Measurements from ENCODE around the gene CD109.
A peak's percentile ranks its signal among the peaks of the same experiment; 100 is the strongest.

Gene CD109

DNA sequence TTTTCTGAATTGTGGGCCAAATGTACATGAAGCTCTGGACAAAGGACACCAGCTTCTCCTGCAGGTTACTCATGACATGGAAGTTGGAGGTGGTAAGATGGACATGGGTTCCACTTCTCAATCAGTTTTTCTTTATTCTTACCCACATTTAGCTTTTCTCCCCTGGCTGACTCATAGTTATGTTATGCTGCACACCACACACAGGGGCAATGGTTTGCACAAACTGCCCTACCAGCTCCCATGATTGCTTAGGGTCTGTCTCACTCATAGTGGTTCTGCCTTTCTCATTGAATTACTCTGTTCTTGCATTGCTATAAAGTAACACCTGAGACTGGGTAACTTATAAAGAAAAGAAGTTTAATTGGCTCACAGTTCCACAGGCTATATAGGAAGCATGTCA lies 4.5 kb upstream of the CD109 start:
- TF ChIP-seq, protein P1, sequence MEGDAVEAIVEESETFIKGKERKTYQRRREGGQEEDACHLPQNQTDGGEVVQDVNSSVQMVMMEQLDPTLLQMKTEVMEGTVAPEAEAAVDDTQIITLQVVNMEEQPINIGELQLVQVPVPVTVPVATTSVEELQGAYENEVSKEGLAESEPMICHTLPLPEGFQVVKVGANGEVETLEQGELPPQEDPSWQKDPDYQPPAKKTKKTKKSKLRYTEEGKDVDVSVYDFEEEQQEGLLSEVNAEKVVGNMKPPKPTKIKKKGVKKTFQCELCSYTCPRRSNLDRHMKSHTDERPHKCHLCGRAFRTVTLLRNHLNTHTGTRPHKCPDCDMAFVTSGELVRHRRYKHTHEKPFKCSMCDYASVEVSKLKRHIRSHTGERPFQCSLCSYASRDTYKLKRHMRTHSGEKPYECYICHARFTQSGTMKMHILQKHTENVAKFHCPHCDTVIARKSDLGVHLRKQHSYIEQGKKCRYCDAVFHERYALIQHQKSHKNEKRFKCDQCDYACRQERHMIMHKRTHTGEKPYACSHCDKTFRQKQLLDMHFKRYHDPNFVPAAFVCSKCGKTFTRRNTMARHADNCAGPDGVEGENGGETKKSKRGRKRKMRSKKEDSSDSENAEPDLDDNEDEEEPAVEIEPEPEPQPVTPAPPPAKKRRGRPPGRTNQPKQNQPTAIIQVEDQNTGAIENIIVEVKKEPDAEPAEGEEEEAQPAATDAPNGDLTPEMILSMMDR (IDR thresholded peaks at IDR 0.05; ENCODE audit: low read depth, low read length): no peak
- no peak for DNase-seq (ENCODE audit: extremely low read depth, low read depth)

DNA sequence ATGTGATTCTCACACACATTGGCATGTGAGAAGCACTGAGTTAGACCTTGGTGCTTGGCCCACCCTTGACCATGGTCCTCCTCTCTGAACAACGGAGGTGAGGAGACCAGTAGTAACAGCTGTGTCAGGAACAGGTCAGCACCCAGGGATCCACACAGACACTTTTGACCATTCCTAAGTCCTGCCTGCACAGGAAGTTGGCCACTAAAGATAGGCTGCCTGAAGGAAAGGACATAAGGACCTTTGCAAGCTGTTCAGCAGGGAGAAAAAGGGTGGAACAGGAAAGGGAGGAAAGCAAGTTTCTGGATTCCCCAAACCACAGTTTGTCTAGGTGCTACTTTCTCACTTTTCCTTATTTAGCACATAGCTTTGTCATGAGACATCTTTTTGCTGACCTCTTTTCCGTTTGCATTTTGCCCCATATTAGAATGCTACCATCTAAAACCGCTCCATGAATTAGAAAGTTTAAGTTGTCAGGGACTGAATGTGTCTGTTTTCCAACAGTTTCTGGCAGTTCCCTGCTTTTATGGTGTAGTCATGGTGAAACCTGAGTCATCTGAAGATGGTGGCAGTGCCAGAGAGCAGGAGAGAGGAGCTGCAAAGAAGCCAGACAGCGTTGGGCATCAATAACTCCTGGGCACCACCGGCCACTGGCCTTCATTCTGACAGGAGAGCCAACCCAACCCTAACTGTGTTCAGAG lies 1.1 kb upstream of the CD109 start:
- DNase-seq (ENCODE audit: extremely low read depth, low read depth): no peak
- TF ChIP-seq, protein P1 (IDR thresholded peaks at IDR 0.05; ENCODE audit: low read depth, low read length): no peak

DNA sequence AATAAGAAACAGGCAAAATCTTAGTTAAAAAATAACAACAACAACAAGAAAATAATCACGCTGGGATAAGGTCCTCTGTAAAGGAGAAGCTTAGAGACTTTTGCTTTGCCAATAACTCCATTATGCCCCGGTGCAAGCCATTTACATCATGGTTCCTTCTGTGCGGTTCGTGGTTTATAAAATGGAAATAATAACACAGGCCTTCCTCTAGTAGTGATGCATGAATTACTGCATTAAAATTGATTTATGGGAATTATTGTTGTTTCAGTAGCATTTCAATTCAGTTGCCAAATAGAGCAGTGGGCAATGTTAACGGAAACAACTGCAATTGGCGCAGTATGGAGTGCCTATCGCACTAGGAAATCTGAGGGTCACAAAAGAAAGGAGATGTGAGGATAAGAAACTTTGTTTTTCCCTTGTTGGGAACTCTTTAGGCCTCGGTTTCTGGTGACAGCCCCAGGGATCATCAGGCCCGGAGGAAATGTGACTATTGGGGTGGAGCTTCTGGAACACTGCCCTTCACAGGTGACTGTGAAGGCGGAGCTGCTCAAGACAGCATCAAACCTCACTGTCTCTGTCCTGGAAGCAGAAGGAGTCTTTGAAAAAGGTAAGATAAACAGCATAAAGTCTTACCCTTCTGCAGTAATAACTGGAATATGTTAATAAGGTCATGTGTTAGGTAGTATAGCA lies 1.1 kb downstream of the CD109 start:
- TF ChIP-seq, protein P1 (IDR thresholded peaks at IDR 0.05; ENCODE audit: low read depth, low read length): no peak
- no peak for DNase-seq (ENCODE audit: extremely low read depth, low read depth)

DNA sequence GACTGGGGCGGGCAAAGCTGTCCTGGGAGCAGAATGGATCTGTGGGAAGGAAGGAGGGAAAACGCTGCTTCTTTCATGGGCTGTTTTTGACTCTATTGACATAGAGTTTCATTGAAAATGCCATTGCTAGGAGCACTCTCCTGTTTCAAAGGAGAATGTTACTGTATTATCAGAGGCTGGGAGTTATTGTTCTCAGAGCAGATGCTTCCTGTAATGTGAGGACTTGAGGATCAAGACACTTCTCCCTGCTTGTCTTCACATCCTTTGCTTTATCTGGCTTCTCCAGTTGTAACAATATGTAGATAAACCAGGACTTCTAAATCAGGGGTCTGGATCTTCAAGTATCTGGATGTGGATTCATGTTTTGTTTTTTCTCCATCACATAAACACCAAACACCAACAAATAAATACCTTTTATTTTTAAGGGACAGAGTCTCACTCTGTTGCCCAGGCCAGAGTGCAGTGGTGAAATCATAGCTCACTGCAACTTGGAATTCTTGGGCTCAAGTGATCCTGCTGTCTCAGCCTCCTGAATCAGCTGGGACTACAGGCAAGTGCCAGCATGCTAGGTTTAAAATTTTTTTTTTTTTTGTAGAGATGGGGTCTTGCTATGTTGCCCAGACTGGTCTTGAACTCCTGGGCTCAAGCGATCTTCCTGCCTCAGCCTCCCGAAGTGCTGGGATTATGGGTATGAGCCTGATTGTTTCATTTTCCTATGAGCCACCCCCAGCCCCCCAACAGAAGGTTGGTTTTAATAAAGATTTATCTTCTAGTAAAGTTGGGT lies 3.9 kb downstream of the CD109 start:
- TF ChIP-seq, protein P1 (IDR thresholded peaks at IDR 0.05; ENCODE audit: low read depth, low read length): no peak

DNA sequence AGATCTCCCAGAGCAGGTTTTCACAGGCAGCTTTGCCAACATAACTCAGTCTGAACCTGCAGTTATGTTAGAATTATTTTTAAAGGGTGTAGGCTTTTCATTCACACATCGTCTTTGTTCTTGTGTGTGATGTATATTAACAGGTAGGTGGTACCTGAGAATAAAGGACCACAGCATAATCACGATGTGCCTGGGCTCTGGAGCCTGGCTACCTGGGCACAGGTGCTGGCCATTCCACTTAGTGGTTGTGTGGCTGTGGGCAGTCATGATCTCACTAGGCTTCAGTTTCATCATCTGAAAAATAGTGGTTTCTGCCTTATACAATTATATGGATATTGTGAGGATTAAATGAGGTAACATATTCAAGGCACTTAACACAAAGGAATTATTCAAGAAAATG lies 6.4 kb downstream of the CD109 start:
- TF ChIP-seq, protein P1 (IDR thresholded peaks at IDR 0.05; ENCODE audit: low read depth, low read length): no peak
- no peak for DNase-seq (ENCODE audit: extremely low read depth, low read depth)

More for the DNA sequence above, 3.9 kb downstream of the CD109 start:
- no peak for DNase-seq (ENCODE audit: extremely low read depth, low read depth)

DNA sequence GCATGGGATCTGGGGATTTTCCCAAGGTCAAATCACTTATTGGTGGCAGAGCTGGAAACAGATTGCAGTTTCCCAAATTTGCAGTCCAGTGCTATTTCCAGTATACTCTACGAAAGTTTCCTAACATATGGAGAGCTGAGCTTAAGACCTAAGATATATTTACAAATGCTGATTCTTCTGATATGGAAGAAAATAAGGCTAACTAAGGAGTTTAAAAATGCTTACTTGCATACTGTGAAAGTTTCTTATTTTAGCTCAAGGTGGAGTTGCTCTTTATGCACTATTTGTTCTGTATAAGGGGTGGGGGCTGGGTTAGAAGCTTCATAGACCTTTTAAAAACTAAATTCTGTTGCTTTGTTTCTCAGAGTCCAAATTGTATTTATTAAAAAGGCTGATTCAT lies 7.5 kb downstream of the CD109 start:
- TF ChIP-seq, protein P1 (IDR thresholded peaks at IDR 0.05; ENCODE audit: low read depth, low read length): no peak
- no peak for DNase-seq (ENCODE audit: extremely low read depth, low read depth)

DNA sequence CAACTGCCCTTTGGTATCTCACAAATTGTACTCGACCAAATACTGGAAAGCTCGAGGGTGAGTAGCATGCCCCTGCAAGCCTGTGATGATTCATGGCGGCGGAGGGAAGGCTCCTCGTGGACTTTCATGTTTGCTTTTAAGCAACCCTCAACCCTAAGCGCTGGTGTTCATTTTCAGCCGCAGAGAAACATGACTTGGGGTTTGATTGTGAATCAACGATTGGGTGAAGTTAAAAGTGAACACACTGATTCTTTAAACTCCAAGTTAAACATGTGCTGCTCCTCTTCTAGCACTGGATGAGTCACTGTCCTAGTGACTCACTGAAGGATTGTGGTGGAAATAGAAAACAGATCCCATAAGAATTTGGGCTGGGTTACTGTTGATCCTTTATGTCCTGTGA lies 8.3 kb downstream of the CD109 start:
- TF ChIP-seq, protein P1 (IDR thresholded peaks at IDR 0.05; ENCODE audit: low read depth, low read length): no peak
- peak; percentile 86 for DNase-seq (ENCODE audit: extremely low read depth, low read depth)

Data from AG09319 (cell line).